ENCODE data around the gene RNF111. TPM values are rescaled to one million over a fixed set of nuclear protein-coding genes. Genes with fewer than 3 reads are reported as not detected.
A peak's percentile ranks its signal among the peaks of the same experiment; 100 is the strongest.

RNF111 gene
- total and polyA plus RNA-seq, 2 of the 13 experiments (the other 11 are each of a cell fraction or from before 2014, with no cell fraction given) = 12.1 to 23.1 TPM

DNA sequence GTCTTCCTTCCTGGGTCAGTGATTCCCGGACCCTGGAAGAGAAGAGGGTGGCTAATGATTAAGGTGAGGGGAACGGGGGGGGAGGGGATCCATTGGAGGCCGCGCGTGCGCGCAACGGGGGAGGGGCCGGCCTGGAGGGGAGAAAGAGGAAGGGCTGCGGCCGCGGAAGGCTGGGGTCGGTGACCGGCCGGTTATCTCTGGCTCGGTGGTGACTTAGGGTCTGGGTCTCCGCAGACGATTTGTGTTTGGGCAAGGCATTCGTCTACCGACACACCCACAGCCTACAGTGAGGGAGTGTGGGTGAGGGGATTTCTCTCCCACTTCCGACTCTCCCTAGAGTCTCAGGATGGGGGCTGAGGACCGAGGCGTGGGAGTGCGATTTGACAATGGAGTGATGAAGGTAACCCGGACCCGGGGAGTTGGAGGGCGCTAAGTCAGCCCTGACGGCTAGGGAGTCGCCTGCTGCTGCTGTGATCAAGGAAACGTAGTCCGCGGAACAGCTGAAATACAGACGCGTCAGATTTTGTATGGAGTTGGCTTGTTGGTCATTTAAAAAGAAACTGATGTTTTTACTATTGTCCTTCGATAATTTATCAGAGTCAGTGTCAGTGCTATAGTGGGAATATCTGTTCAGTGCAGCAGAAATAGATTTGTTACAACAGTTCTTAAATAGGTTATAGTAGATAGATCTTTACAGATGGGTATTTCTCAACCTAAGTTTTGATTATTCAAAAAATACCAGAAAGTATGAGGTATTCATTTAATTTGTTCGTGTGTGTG lies 733 bp downstream of the RNF111 start (continued):
- TF ChIP-seq SKIL (CRISPR knock-in tag; IDR thresholded peaks at IDR 0.05; ENCODE audit: borderline replicate concordance) = peak; percentile 25; the same call in 1 of the 2 replicates
- TF ChIP-seq ZNF615 (CRISPR knock-in tag; IDR thresholded peaks at IDR 0.05; ENCODE audit: borderline replicate concordance) = no peak
- TF ChIP-seq GATAD2A (CRISPR knock-in tag; IDR thresholded peaks at IDR 0.05) = 0 out of 2 replicates have a peak, but pooled peaks have one; percentile 7
- TF ChIP-seq ELF3 (CRISPR knock-in tag; IDR thresholded peaks at IDR 0.05) = 0 out of 2 replicates have a peak, but pooled peaks have one; percentile 40
- TF ChIP-seq LCORL (IDR thresholded peaks at IDR 0.05) = no peak
- 0 out of 2 replicates have a peak, but pooled peaks have one; percentile 36 for TF ChIP-seq LCORL (CRISPR knock-in tag; IDR thresholded peaks at IDR 0.05)
- TF ChIP-seq PREB (CRISPR knock-in tag; IDR thresholded peaks at IDR 0.05) = no peak
- peak; percentile 35; the same call in 1 of the 2 replicates for TF ChIP-seq KDM5A (IDR thresholded peaks at IDR 0.05; ENCODE audit: borderline replicate concordance, low read length)
- TF ChIP-seq KDM1A (CRISPR knock-in tag; IDR thresholded peaks at IDR 0.05) = no peak
- no peak; the same call in 1 of the 2 replicates for TF ChIP-seq ZBTB25 (CRISPR knock-in tag; IDR thresholded peaks at IDR 0.05)
- peak; percentile 83; the same call in 1 of the 2 replicates for TF ChIP-seq ZNF281 (CRISPR knock-in tag; IDR thresholded peaks at IDR 0.05; ENCODE audit: borderline replicate concordance)
- no peak; the same call in 1 of the 2 replicates for TF ChIP-seq ZSCAN9 (CRISPR knock-in tag; IDR thresholded peaks at IDR 0.05; ENCODE audit: borderline replicate concordance)
- no peak for TF ChIP-seq FOXO1 (CRISPR knock-in tag; IDR thresholded peaks at IDR 0.05)
- TF ChIP-seq, protein P1, sequence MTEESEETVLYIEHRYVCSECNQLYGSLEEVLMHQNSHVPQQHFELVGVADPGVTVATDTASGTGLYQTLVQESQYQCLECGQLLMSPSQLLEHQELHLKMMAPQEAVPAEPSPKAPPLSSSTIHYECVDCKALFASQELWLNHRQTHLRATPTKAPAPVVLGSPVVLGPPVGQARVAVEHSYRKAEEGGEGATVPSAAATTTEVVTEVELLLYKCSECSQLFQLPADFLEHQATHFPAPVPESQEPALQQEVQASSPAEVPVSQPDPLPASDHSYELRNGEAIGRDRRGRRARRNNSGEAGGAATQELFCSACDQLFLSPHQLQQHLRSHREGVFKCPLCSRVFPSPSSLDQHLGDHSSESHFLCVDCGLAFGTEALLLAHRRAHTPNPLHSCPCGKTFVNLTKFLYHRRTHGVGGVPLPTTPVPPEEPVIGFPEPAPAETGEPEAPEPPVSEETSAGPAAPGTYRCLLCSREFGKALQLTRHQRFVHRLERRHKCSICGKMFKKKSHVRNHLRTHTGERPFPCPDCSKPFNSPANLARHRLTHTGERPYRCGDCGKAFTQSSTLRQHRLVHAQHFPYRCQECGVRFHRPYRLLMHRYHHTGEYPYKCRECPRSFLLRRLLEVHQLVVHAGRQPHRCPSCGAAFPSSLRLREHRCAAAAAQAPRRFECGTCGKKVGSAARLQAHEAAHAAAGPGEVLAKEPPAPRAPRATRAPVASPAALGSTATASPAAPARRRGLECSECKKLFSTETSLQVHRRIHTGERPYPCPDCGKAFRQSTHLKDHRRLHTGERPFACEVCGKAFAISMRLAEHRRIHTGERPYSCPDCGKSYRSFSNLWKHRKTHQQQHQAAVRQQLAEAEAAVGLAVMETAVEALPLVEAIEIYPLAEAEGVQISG (CRISPR knock-in tag; IDR thresholded peaks at IDR 0.05) = peak; percentile 23; the same call in 1 of the 2 replicates
- TF ChIP-seq ZFP36 (IDR thresholded peaks at IDR 0.05; ENCODE audit: borderline replicate concordance, low read depth, low read length, partially characterized antibody) = no peak
- TF ChIP-seq KDM3A (CRISPR knock-in tag; IDR thresholded peaks at IDR 0.05; ENCODE audit: low read depth) = 0 out of 2 replicates have a peak, but pooled peaks have one; percentile 34
- peak; percentile 64; the same call in 1 of the 2 replicates for TF ChIP-seq MIXL1 (CRISPR knock-in tag; IDR thresholded peaks at IDR 0.05)
- no peak for TF ChIP-seq ZIK1 (CRISPR knock-in tag; IDR thresholded peaks at IDR 0.05; ENCODE audit: borderline replicate concordance, low read depth)
- no peak for TF ChIP-seq ARNT2 (CRISPR knock-in tag; IDR thresholded peaks at IDR 0.05; ENCODE audit: low read depth)
